SK-N-SH (cell line): ENCODE results near the gene PAAF1. TPM values are rescaled to one million over a fixed set of nuclear protein-coding genes. Genes with fewer than 3 reads are reported as not detected.

Experiments
- CTCF ChIA-PET: fragments of 300-600, 350-600 bp; formaldehyde crosslinking; extraction: SDS; loops from one replicate; lab custom pipeline; 2021; lab: Yijun Ruan, JAX
- POLR2A ChIA-PET: fragments of 350-600 bp; sonication (Branson Sonifier 250); formaldehyde crosslinking; extraction: SDS; loops from one replicate; lab custom pipeline; 2020; ENCODE audit warnings: antibody characterized with exemption, inconsistent platforms; lab: Yijun Ruan, JAX
- DNase-seq: peaks from one replicate; pipeline ENCODE4 v3.0.0; 2012
- H2AFZ ChIP-seq: fragments of 200-600 bp; sonication (generic); 2 replicates; pipeline ENCODE4 v1.8.1; 2016; ENCODE audit warnings: antibody characterized with exemption, mild to moderate bottlenecking, low read depth
- H3F3A ChIP-seq: fragments of 200-600 bp; sonication (generic); replicated peaks from 2 replicates; pipeline ENCODE3; 2016; ENCODE audit warnings: antibody characterized with exemption, mild to moderate bottlenecking; ENCODE audit not compliant: insufficient read depth
- H3K27ac ChIP-seq, 2 experiments: fragments of 200-500 bp in 1 of 2; fragments of 200-600 bp in 1 of 2; sonication (Bioruptor generic) in 1 of 2; sonication (generic), shearing (Covaris generic) in 1 of 2; 2 replicates each; pipeline versions ENCODE4 v1.5.1 to v1.6.1; 2014 to 2016; ENCODE audit warnings: low read depth in 2 of 2, inconsistent platforms in 1 of 2, low read length in 1 of 2, mild to moderate bottlenecking in 1 of 2, mixed read lengths in 1 of 2
- H3K27me3 ChIP-seq: fragments of 200-600 bp; sonication (generic), shearing (Covaris generic); 2 replicates; pipeline ENCODE4 v1.6.1; 2016; ENCODE audit warnings: mixed run types; ENCODE audit not compliant: insufficient read depth
- H3K36me3 ChIP-seq, 2 experiments: fragments of 200-500 bp in 1 of 2; fragments of 200-600 bp in 1 of 2; sonication (Bioruptor generic) in 1 of 2; sonication (generic) in 1 of 2; replicated peaks in 1 of 2; 2 replicates each; pipeline versions ENCODE3 to v1.5.1; 2014 to 2016; ENCODE audit warnings: low read length in 1 of 2, mild to moderate bottlenecking in 1 of 2; ENCODE audit not compliant: insufficient read depth in 2 of 2, control insufficient read depth in 1 of 2
- H3K4me1 ChIP-seq, 2 experiments: fragments of 200-500 bp in 1 of 2; fragments of 200-600 bp in 1 of 2; sonication (Bioruptor generic) in 1 of 2; sonication (generic), shearing (Covaris generic) in 1 of 2; 2 replicates each; pipeline versions ENCODE4 v1.5.1 to v1.6.1; 2014 to 2016; ENCODE audit warnings: low read depth in 1 of 2, low read length in 1 of 2, mixed run types in 1 of 2; ENCODE audit not compliant: insufficient read depth in 2 of 2, control insufficient read depth in 1 of 2
- H3K4me2 ChIP-seq: fragments of 200-600 bp; sonication (generic), shearing (Covaris generic); 2 replicates; pipeline ENCODE4 v1.6.1; 2017; ENCODE audit warnings: mixed run types
- H3K4me3 ChIP-seq, 2 experiments: fragments of 200-500 bp in 1 of 2; fragments of 200-600 bp in 1 of 2; sonication (Bioruptor generic) in 1 of 2; sonication (generic), shearing (Covaris generic) in 1 of 2; 2 replicates each; pipeline versions ENCODE4 v1.5.1 to v1.8.1; 2014 to 2016; ENCODE audit warnings: low read depth in 2 of 2, inconsistent platforms in 1 of 2, low read length in 1 of 2, mild to moderate bottlenecking in 1 of 2, mixed read lengths in 1 of 2, moderate library complexity in 1 of 2
- H3K79me2 ChIP-seq: fragments of 200-600 bp; sonication (generic); 2 replicates; pipeline ENCODE4 v1.8.1; 2017; ENCODE audit warnings: mild to moderate bottlenecking; ENCODE audit not compliant: insufficient read depth
- H3K9ac ChIP-seq: fragments of 200-600 bp; sonication (generic); 2 replicates; pipeline ENCODE4 v1.6.1; 2017; ENCODE audit warnings: mixed run types
- H3K9me2 ChIP-seq: fragments of 200-600 bp; sonication (generic); 2 replicates; pipeline ENCODE4 v1.6.1; 2017; ENCODE audit warnings: mixed run types
- H3K9me3 ChIP-seq: fragments of 200-600 bp; sonication (generic); 2 replicates; pipeline ENCODE4 v1.6.1; 2017; ENCODE audit warnings: mixed run types, mild to moderate bottlenecking, moderate library complexity
- H4K20me1 ChIP-seq: fragments of 200-600 bp; sonication (generic); 2 replicates; pipeline ENCODE4 v1.6.1; 2017; ENCODE audit warnings: mild to moderate bottlenecking, mixed run types; ENCODE audit not compliant: insufficient read depth
- CHD2 ChIP-seq: fragments of 150-350 bp; IDR thresholded peaks from 2 replicates; pipeline ENCODE4 v1.6.1; 2018; ENCODE audit warnings: low read length; ENCODE audit not compliant: partially characterized antibody
- CTCF ChIP-seq: fragments of 200-600 bp; sonication (generic); IDR thresholded peaks from 2 replicates; pipeline ENCODE4 v1.6.1; 2017; ENCODE audit warnings: antibody characterized with exemption, mild to moderate bottlenecking, moderate library complexity
- ELF1 ChIP-seq: IDR thresholded peaks from 2 replicates; pipeline ENCODE4 v1.4.0; 2012
- EZH2phosphoT487 ChIP-seq: fragments of 200-600 bp; sonication (generic); IDR thresholded peaks from 2 replicates; pipeline ENCODE4 v1.6.1; 2017; ENCODE audit warnings: low read depth, mixed run types, mild to moderate bottlenecking, antibody characterized with exemption, moderate library complexity, borderline replicate concordance
- FOSL2 ChIP-seq: IDR thresholded peaks from 2 replicates; pipeline ENCODE4 v1.4.0; 2012; ENCODE audit warnings: low read depth, mild to moderate bottlenecking, moderate library complexity, borderline replicate concordance
- FOXM1 ChIP-seq: IDR thresholded peaks from 2 replicates; pipeline ENCODE4 v1.4.0; 2012; ENCODE audit warnings: low read depth, mild to moderate bottlenecking
- GATA2 ChIP-seq: sonication (generic); formaldehyde crosslinking; IDR thresholded peaks from 2 replicates; pipeline ENCODE4 v1.5.0; 2020; ENCODE audit warnings: mild to moderate bottlenecking, missing genetic modification reagents
- IRF3 ChIP-seq: fragments of 150-350 bp; IDR thresholded peaks from 2 replicates; pipeline ENCODE4 v1.6.1; 2016; ENCODE audit warnings: mild to moderate bottlenecking, low read depth, low read length
- MAX ChIP-seq: IDR thresholded peaks from 2 replicates; pipeline ENCODE4 v1.4.0; 2012; ENCODE audit warnings: low read depth
- MXI1 ChIP-seq: IDR thresholded peaks from 2 replicates; pipeline ENCODE4 v1.6.1; 2012; ENCODE audit warnings: mild to moderate bottlenecking, low read depth, low read length, improper control_type of control experiment
- NFIC ChIP-seq: IDR thresholded peaks from 2 replicates; pipeline ENCODE4 v1.4.0; 2012; ENCODE audit warnings: borderline replicate concordance
- NRF1 ChIP-seq: IDR thresholded peaks from 2 replicates; pipeline ENCODE4 v1.6.1; 2012; ENCODE audit warnings: low read depth, mild to moderate bottlenecking, low read length
- POLR2AphosphoS5 ChIP-seq: IDR thresholded peaks from 2 replicates; pipeline ENCODE4 v1.6.1; 2012; ENCODE audit warnings: low read depth, low read length
- RAD21 ChIP-seq: IDR thresholded peaks from 2 replicates; pipeline ENCODE4 v1.6.1; 2012; ENCODE audit warnings: mild to moderate bottlenecking, low read length
- RCOR1 ChIP-seq: fragments of 150-350 bp; IDR thresholded peaks from 2 replicates; pipeline ENCODE4 v1.6.1; 2017; ENCODE audit warnings: antibody characterized with exemption, low read length
- REST ChIP-seq: IDR thresholded peaks from 2 replicates; pipeline ENCODE4 v1.6.1; 2012; ENCODE audit warnings: mild to moderate bottlenecking, low read depth, low read length, moderate library complexity
- TAF1 ChIP-seq: IDR thresholded peaks from 2 replicates; pipeline ENCODE4 v1.6.1; 2012; ENCODE audit warnings: low read depth, mild to moderate bottlenecking, low read length, moderate library complexity, borderline replicate concordance
- WGBS: methylation state at CpG from one replicate; pipeline ENCODE4 v1.1.6; 2017; ENCODE audit warnings: low lambda C conversion rate; 5-methylcytosine and 5-hydroxymethylcytosine counted together
- polyA plus RNA-seq, 3 experiments: library from polyadenylated mRNA; depleted of rRNA; stranded (reverse); fragments of >200 nt; gene quantifications; 2 replicates each; pipeline ENCODE4 v1.2.3, GENCODE V29; 2012

Gene PAAF1
- polyA plus RNA-seq, 1 of the 3 experiments (the other 2 are of a cell fraction), result 23.2 TPM

GRCh38 chr11:73854680-73855079, 22.1 kb upstream of the PAAF1 start:
- DNase-seq, result no peak
- TF ChIP-seq EZH2phosphoT487 (no peak), CTCF (no peak), RAD21 (no peak), TAF1 (no peak), POLR2AphosphoS5 (no peak), MXI1 (no peak), MAX (no peak), NRF1 (no peak), ELF1 (no peak), FOSL2 (no peak), FOXM1 (no peak), CHD2 (no peak), REST (no peak), IRF3 (no peak), NFIC (no peak), GATA2 (CRISPR knock-in tag) (no peak), RCOR1 (no peak)
- Histone ChIP-seq H3K36me3 (peaks cover 0 to 2% of the 10 kb centered on the region in 2 experiments), H3K79me2 (no peaks in the 10 kb centered on the region), H3K4me3 (no peak overlapping the region), H3K9me3 (no peaks in the 10 kb centered on the region), H3F3A (no peaks in the 10 kb centered on the region), H3K27me3 (no peaks in the 10 kb centered on the region), H4K20me1 (no peaks in the 10 kb centered on the region), H3K27ac (no peak overlapping the region), H2AFZ (no peak overlapping the region), H3K4me2 (no peak overlapping the region), H3K4me1 (peaks cover 0 to 2% of the 10 kb centered on the region in 2 experiments; a peak in 2 of 4 replicates), H3K9me2 (no peaks in the 10 kb centered on the region), H3K9ac (no peak overlapping the region)
- ChIA-PET POLR2A (interaction anchor here (0.8 to 1.5 kb wide), 2 partner anchors 12 to 15 kb away, joined by 3 to 7 read pairs; no protein-coding TSS in a partner anchor), CTCF (interaction anchor here (0.9 to 1.4 kb wide), 2 partner anchors 9 to 12 kb away, joined by 3 to 5 read pairs; no protein-coding TSS in a partner anchor)
- 67% methylated on average over 1 of the region's 1 CpG for WGBS
